SK-N-SH treated with all-trans-retinoic acid at 6 μM for 48 hours (cell line): Measurements from ENCODE around the gene QSER1.

ENCODE experiments used
- ATAC-seq: fragments of 200-7000 bp; cut with Tn5 transposase; 3 replicates; pipeline ENCODE4 v1.9.1; 2020; ENCODE audit warnings: mild to moderate bottlenecking, moderate library complexity
- ARNTL ChIP-seq: fragments of 450-650 bp; formaldehyde crosslinking; IDR thresholded peaks from 2 replicates; pipeline ENCODE4 v1.5.0; 2020; ENCODE audit warnings: low read depth, mild to moderate bottlenecking, moderate library complexity, borderline replicate concordance
- BACH2 ChIP-seq: fragments of 250-450 bp; sonication (Bioruptor Pico); IDR thresholded peaks from 2 replicates; pipeline ENCODE4 v1.9.0; 2021; ENCODE audit warnings: mild to moderate bottlenecking, borderline replicate concordance
- CREB5 ChIP-seq: fragments of 250-450 bp; sonication (Bioruptor Pico); IDR thresholded peaks from 2 replicates; pipeline ENCODE4 v1.5.1; 2020; ENCODE audit warnings: low read depth, mild to moderate bottlenecking, moderate library complexity
- CSDC2 ChIP-seq: fragments of 250-450 bp; sonication (Bioruptor Pico); IDR thresholded peaks from 2 replicates; pipeline ENCODE4 v1.5.0; 2020; ENCODE audit warnings: mild to moderate bottlenecking, moderate library complexity
- CSRNP3 ChIP-seq: fragments of 250-450 bp; sonication (Bioruptor Pico); IDR thresholded peaks from 2 replicates; pipeline ENCODE4 v1.5.1; 2021; ENCODE audit warnings: mild to moderate bottlenecking, moderate library complexity
- GLIS3 ChIP-seq: fragments of 250-450 bp; sonication (Bioruptor Pico); IDR thresholded peaks from 2 replicates; pipeline ENCODE4 v1.5.0; 2020; ENCODE audit warnings: mild to moderate bottlenecking, moderate library complexity
- ISL1 ChIP-seq: fragments of 250-450 bp; sonication (Bioruptor Pico); IDR thresholded peaks from 2 replicates; pipeline ENCODE4 v2.1.2; 2022; ENCODE audit warnings: mild to moderate bottlenecking, moderate library complexity
- OSR1 ChIP-seq: fragments of 250-450 bp; sonication (Bioruptor Pico); IDR thresholded peaks from 2 replicates; pipeline ENCODE4 v1.8.0; 2022; ENCODE audit warnings: moderate library complexity, mild to moderate bottlenecking, inconsistent platforms
- POU6F1 ChIP-seq: fragments of 250-450 bp; sonication (Bioruptor Pico); IDR thresholded peaks from 2 replicates; pipeline ENCODE4 v1.8.0; 2021; ENCODE audit warnings: low read depth, mild to moderate bottlenecking, moderate library complexity, borderline replicate concordance
- PPARA ChIP-seq: fragments of 250-450 bp; sonication (Bioruptor Pico); IDR thresholded peaks from 2 replicates; pipeline ENCODE4 v1.5.0; 2020; ENCODE audit warnings: mild to moderate bottlenecking, borderline replicate concordance
- RARB ChIP-seq: fragments of 250-450 bp; sonication (Bioruptor Pico); IDR thresholded peaks from 2 replicates; pipeline ENCODE4 v1.8.0; 2021; ENCODE audit warnings: mild to moderate bottlenecking, moderate library complexity
- SNAI2 ChIP-seq: fragments of 250-450 bp; sonication (Bioruptor Pico); IDR thresholded peaks from 2 replicates; pipeline ENCODE4 v1.5.0; 2020; ENCODE audit warnings: mild to moderate bottlenecking, moderate library complexity
- TSHZ2 ChIP-seq: fragments of 250-450 bp; sonication (Bioruptor Pico); IDR thresholded peaks from 2 replicates; pipeline ENCODE4 v1.5.0; 2020; ENCODE audit warnings: mild to moderate bottlenecking, moderate library complexity
- ZC3H10 ChIP-seq: fragments of 250-450 bp; sonication (Bioruptor Pico); IDR thresholded peaks from 2 replicates; pipeline ENCODE4 v1.5.1; 2021; ENCODE audit warnings: mild to moderate bottlenecking, moderate library complexity
- ZFP3 ChIP-seq: fragments of 250-450 bp; sonication (Bioruptor Pico); IDR thresholded peaks from 2 replicates; pipeline ENCODE4 v1.5.0; 2020; ENCODE audit warnings: mild to moderate bottlenecking, moderate library complexity
- ZFP30 ChIP-seq: fragments of 450-650 bp; formaldehyde crosslinking; IDR thresholded peaks from 2 replicates; pipeline ENCODE4 v1.5.0; 2022; ENCODE audit warnings: mild to moderate bottlenecking, moderate library complexity
- ZNF565 ChIP-seq: fragments of 450-650 bp; formaldehyde crosslinking; conservative IDR thresholded peaks from 2 replicates; pipeline ENCODE4 v1.5.0; 2020; ENCODE audit warnings: low read depth, mild to moderate bottlenecking, moderate library complexity
- ZNF70 ChIP-seq: fragments of 450-650 bp; formaldehyde crosslinking; IDR thresholded peaks from 2 replicates; pipeline ENCODE4 v1.5.0; 2020; ENCODE audit warnings: mild to moderate bottlenecking, moderate library complexity

The QSER1 gene

GRCh38 chr11:32858731-32859130 lies 33.9 kb upstream of the QSER1 start:
- ATAC-seq, result no peak
- no peak for TF ChIP-seq CSRNP3
- TF ChIP-seq ZC3H10, result no peak
- TF ChIP-seq ZNF565 (CRISPR knock-in tag), result no peak
- no peak for TF ChIP-seq ISL1
- no peak for TF ChIP-seq ZFP30 (CRISPR knock-in tag)
- TF ChIP-seq POU6F1, result no peak

- ATAC-seq, result no peak
- no peak for TF ChIP-seq PPARA (CRISPR knock-in tag)
- no peak for TF ChIP-seq ISL1
- TF ChIP-seq CREB5, result no peak
- TF ChIP-seq TSHZ2 (CRISPR knock-in tag), result no peak
- no peak for TF ChIP-seq SNAI2 (CRISPR knock-in tag)
- no peak for TF ChIP-seq ZFP30 (CRISPR knock-in tag)
- no peak for TF ChIP-seq CSRNP3
- no peak for TF ChIP-seq BACH2
- no peak for TF ChIP-seq CSDC2 (CRISPR knock-in tag)
- no peak for TF ChIP-seq ZNF565 (CRISPR knock-in tag)
- TF ChIP-seq RARB (CRISPR knock-in tag), result no peak
- no peak for TF ChIP-seq ZC3H10
- no peak for TF ChIP-seq POU6F1
- no peak for TF ChIP-seq ARNTL (CRISPR knock-in tag)
- no peak for TF ChIP-seq GLIS3 (CRISPR knock-in tag)
Observed at GRCh38 chr11:32861850-32862577, 30.6 kb upstream of the QSER1 start.

- ATAC-seq, result no peak
- no peak for TF ChIP-seq TSHZ2 (CRISPR knock-in tag)
- no peak for TF ChIP-seq ZFP3
- TF ChIP-seq OSR1 (CRISPR knock-in tag), result no peak
- no peak for TF ChIP-seq BACH2
- TF ChIP-seq ZC3H10, result no peak
- no peak for TF ChIP-seq ARNTL (CRISPR knock-in tag)
- TF ChIP-seq POU6F1, result no peak
- no peak for TF ChIP-seq ZFP30 (CRISPR knock-in tag)
- no peak for TF ChIP-seq ZNF565 (CRISPR knock-in tag)
- no peak for TF ChIP-seq ZNF70 (CRISPR knock-in tag)
- no peak for TF ChIP-seq SNAI2 (CRISPR knock-in tag)
- no peak for TF ChIP-seq PPARA (CRISPR knock-in tag)
Observed at GRCh38 chr11:32864555-32864954, 28.1 kb upstream of the QSER1 start.
